Activated T-helper 2 cell treated with anti-CD3 and anti-CD28 coated beads, Interferon-gamma antibody, Interleukin-2, Interleukin-4, amounts not matched to agents 10 μg/mL and 5 μg/mL and 100 μg/mL, durations not matched to agents 14 hours and 24 hours and 36 hours (primary cell): ENCODE results near the gene AAMP. TPM values are rescaled to one million over a fixed set of nuclear protein-coding genes. Genes with fewer than 3 reads are reported as not detected.
"Not testable (repeated sequence)": the region's sequence is repeated elsewhere in the genome, so short reads cannot be mapped to it uniquely, and the experiment has no call there.

Source experiments
- DNase-seq: peaks from one replicate; pipeline ENCODE4 v3.0.0; 2021; ENCODE audit warnings: low spot score
- H3K27ac Mint-ChIP-seq: one replicate; pipeline ENCODE4 v1.8.0; 2021; ENCODE audit warnings: mixed read lengths
- H3K27me3 Mint-ChIP-seq: one replicate; pipeline ENCODE4 v1.8.0; 2021; ENCODE audit warnings: low read depth, mixed read lengths
- H3K36me3 Mint-ChIP-seq: one replicate; pipeline ENCODE4 v1.8.0; 2021; ENCODE audit warnings: low read depth, mixed read lengths
- H3K4me1 Mint-ChIP-seq: one replicate; pipeline ENCODE4 v1.8.0; 2021; ENCODE audit warnings: low read depth, mixed read lengths
- H3K4me3 Mint-ChIP-seq: one replicate; pipeline ENCODE4 v1.8.0; 2021; ENCODE audit warnings: low read depth, mild to moderate bottlenecking, moderate library complexity, mixed read lengths
- H3K9me3 Mint-ChIP-seq: one replicate; pipeline ENCODE4 v1.8.0; 2021; ENCODE audit warnings: mixed read lengths
- intact Hi-C: fragments of 100-400 bp; cut with micrococcal nuclease; formaldehyde crosslinking; loops from one replicate; pipeline ENCODE4 v1.15.1; 2023
- total RNA-seq: library from RNA; stranded (reverse); gene quantifications from 2 replicates; pipeline ENCODE4 v1.2.3, GENCODE V29; 2022

Gene AAMP, protein sequence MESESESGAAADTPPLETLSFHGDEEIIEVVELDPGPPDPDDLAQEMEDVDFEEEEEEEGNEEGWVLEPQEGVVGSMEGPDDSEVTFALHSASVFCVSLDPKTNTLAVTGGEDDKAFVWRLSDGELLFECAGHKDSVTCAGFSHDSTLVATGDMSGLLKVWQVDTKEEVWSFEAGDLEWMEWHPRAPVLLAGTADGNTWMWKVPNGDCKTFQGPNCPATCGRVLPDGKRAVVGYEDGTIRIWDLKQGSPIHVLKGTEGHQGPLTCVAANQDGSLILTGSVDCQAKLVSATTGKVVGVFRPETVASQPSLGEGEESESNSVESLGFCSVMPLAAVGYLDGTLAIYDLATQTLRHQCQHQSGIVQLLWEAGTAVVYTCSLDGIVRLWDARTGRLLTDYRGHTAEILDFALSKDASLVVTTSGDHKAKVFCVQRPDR
- total RNA-seq, result 82.4 and 82.9 TPM in 2 replicates

GRCh38 chr2:218269900-218270720 lies at the start of gene AAMP, which contains the start of gene PNKD:
TSS of gene AAMP (minus strand) at chr2:218270137. CDS start at chr2:218270086, 51 bp downstream.
TSS of gene PNKD (plus strand) at chr2:218270519. CDS start at chr2:218270536, 17 bp downstream.
- Mint-ChIP-seq H3K4me3 (peak within 1 kb of the TSS; percentile 94), H3K36me3 (peaks cover 41% of the 10 kb centered on the region), H3K27ac (peak within 1 kb of the TSS; percentile 93), H3K9me3 (no peaks in the 10 kb centered on the region), H3K27me3 (no peaks in the 10 kb centered on the region), H3K4me1 (peaks cover 20% of the 10 kb centered on the region)
- DNase-seq, result peak; percentile 100
- intact Hi-C loops, result loop anchor here (1.0 to 5.0 kb wide), 7 partner anchors 16 to 1117 kb away; partner anchors contain the start of genes ARPC2, CNOT9, DNPEP and USP37

DNA sequence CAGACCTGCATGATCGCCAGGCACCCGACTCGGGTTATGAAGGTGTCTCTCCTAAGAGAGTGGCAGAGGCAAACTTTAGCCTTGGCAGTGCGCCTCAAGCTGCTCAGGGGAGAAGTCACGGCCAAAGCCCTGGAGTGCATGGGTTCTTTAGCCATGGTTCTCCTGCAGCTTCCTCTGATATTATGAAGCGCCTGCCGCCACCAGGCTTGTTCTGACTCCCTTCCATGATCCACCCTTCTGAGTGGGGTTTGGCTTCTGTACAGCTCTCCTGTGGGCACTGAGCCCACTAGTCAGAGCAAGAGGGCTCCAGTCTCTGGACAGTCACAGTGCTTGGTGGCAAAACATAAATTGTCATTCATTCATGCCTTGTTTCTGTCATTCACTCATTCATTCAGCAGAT lies 48.3 kb upstream of the AAMP start:
- intact Hi-C loops, result no loop called here
- Mint-ChIP-seq H3K27ac (no peak overlapping the region), H3K4me1 (peaks cover 23% of the 10 kb centered on the region), H3K9me3 (no peaks in the 10 kb centered on the region), H3K4me3 (no peak overlapping the region), H3K36me3 (no peaks in the 10 kb centered on the region), H3K27me3 (peaks cover 3% of the 10 kb centered on the region)
- DNase-seq, result no peak

DNA sequence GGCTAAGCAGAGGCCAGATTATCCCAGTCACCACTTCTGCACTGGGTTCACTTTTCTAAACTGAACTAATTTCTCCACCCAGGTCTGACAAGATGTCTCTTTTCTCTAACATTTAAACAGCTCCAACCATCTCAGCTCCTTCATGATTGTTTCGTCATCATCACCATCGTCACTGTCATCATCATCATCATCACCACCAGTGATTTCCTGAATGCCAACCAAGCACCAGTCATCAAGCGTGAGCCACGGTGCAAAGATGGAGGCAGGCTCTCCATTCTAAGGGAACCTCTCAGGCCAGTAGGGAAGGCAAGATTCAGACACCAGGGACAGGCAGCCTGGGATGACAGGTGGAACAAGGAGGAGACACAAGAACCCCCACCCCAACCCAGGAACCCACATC lies 47.9 kb upstream of the AAMP start:
- Mint-ChIP-seq H3K27me3 (peaks cover 3% of the 10 kb centered on the region), H3K9me3 (no peaks in the 10 kb centered on the region), H3K4me1 (peaks cover 23% of the 10 kb centered on the region), H3K36me3 (no peaks in the 10 kb centered on the region), H3K4me3 (no peak overlapping the region), H3K27ac (no peak overlapping the region)
- DNase-seq, result no peak
- intact Hi-C loops, result loop anchor here (2.0 kb wide), 1 partner anchor 47 kb away; the partner anchor contains the start of genes AAMP and PNKD

- intact Hi-C loops, result loop anchor here (2.0 kb wide), 1 partner anchor 46 kb away; the partner anchor contains the start of genes AAMP and PNKD
- H3K27ac Mint-ChIP-seq, result no peak overlapping the region
Measured at GRCh38 chr2:218317303-218317630, 47.3 kb upstream of the AAMP start.

DNA sequence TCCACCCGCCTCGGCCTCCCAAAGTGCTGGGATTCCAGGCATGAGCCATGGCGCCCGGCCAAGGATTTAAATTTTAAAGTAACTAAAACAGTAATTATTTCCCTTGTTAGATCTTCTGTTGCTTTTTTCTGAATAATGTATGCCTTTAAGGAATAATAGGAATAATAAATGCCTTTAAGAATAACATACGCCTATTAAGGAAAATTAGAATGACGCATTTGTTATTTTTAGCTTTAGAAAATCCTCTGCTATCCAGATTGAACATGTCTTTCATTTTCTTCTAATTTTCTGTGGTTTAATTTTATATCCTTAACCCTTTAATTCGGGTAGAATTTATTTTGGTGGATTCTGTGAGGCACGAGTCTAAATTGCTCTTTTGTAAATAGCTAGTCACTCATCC lies 45.5 kb upstream of the AAMP start:
- Mint-ChIP-seq H3K4me3 (no peak overlapping the region), H3K9me3 (no peaks in the 10 kb centered on the region), H3K4me1 (peaks cover 20% of the 10 kb centered on the region), H3K36me3 (no peaks in the 10 kb centered on the region), H3K27me3 (no peaks in the 10 kb centered on the region), H3K27ac (no peak overlapping the region)
- intact Hi-C loops, result no loop called here
- DNase-seq, result no peak

More at GRCh38 chr2:218317303-218317630, 47.3 kb upstream of the AAMP start:
- H3K4me3 Mint-ChIP-seq, result no peak overlapping the region
- H3K36me3 Mint-ChIP-seq, result no peaks in the 10 kb centered on the region
- H3K9me3 Mint-ChIP-seq, result no peaks in the 10 kb centered on the region
- peaks cover 20% of the 10 kb centered on the region for H3K4me1 Mint-ChIP-seq
- no peaks in the 10 kb centered on the region for H3K27me3 Mint-ChIP-seq
- no peak for DNase-seq

- H3K36me3 Mint-ChIP-seq, H3K4me3 Mint-ChIP-seq, H3K27ac Mint-ChIP-seq, intact Hi-C loops, DNase-seq, H3K27me3 Mint-ChIP-seq, H3K9me3 Mint-ChIP-seq: not testable (repeated sequence)
- H3K4me1 Mint-ChIP-seq, result peaks cover 20% of the 10 kb centered on the region
Measured at GRCh38 chr2:218314764-218315163, 44.8 kb upstream of the AAMP start.

DNA sequence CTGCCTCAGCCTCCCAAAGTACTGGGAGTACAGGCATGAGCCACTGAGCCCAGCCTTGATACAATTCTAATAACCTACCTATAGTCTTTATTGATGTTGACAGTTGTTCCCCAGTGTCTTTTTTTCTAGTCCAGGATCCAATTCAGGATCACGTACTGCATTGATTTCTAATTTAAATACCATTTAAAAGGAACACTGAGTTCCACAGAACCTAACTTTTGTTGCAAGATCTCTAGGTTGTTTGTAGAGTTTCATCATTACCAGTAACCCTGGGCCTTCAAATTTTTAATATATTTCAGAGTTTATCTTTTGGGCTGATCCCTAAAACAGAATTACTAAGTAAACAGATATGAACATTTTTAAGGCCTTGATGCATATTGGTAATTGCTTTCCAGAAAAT lies 43.4 kb upstream of the AAMP start:
- Mint-ChIP-seq H3K27ac (no peak overlapping the region), H3K9me3 (no peaks in the 10 kb centered on the region), H3K27me3 (peaks cover 2% of the 10 kb centered on the region), H3K4me3 (no peak overlapping the region), H3K4me1 (peaks cover 20% of the 10 kb centered on the region), H3K36me3 (no peaks in the 10 kb centered on the region)
- DNase-seq, result no peak
- intact Hi-C loops, result no loop called here

DNA sequence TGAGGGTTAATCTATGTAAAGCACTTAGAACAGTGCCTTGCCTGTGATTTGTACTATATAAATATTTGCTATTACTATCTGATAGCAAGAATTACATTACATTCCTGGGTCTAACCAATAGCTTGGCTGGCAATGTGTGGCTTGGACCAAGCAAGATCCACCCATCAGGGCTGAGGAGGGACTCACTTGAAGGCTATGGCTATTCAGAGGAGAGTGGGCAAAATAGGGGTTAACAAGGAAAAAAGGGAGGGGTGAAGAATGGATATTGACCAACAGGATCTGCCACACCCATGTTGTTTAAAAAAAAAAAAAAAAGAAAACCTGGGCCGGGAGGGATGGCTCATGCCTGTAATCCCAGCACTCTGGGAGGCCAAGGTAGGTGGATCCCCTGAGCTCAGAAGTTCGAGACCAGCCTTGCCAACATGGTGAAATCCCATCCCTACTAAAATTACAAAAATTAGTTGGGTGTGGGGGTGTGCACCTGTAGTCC lies 42.4 kb upstream of the AAMP start:
- Mint-ChIP-seq H3K4me3 (no peak overlapping the region), H3K4me1 (peaks cover 18% of the 10 kb centered on the region), H3K27ac (no peak overlapping the region), H3K9me3 (no peaks in the 10 kb centered on the region), H3K36me3 (no peaks in the 10 kb centered on the region), H3K27me3 (peaks cover 2% of the 10 kb centered on the region)
- no peak for DNase-seq
- intact Hi-C loops, result no loop called here

- H3K9me3 Mint-ChIP-seq, H3K36me3 Mint-ChIP-seq, H3K27ac Mint-ChIP-seq, intact Hi-C loops, H3K4me3 Mint-ChIP-seq, H3K27me3 Mint-ChIP-seq, DNase-seq: not testable (repeated sequence)
- H3K4me1 Mint-ChIP-seq, result peaks cover 13% of the 10 kb centered on the region
Measured at GRCh38 chr2:218311541-218312266, 41.8 kb upstream of the AAMP start.

DNA sequence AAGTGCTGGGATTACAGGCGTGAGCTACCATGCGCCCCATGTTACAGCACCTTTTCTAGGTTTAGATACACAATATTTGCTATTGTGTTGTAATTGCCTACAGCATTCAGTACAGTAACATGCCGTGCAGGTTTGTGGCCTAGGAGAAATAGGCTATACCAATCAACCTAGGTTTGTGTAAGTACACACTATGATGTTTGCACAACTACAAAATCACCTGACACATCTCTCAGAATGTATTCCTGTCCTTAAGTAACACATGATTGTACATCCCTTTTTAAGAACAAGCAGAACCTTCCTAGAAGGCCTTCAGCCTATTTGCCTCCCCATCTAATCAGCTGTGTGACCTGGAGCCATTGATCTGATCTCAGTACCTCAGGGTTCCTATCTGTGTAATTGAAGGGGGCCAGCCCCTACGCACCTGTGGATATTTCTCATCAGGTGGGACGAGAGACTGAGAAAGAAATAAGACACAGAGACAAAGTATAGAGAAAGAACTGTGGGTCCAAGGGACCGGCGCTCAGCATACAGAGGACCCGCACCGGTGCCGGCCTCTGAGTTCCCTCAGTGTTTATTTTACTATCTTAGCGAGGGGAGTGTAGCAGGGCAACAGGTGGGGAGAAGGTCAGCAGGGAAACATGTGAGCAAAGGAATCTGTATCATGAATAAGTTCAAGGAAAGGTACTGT lies 41.1 kb upstream of the AAMP start:
- intact Hi-C loops, result no loop called here
- H3K36me3 Mint-ChIP-seq, result no peaks in the 10 kb centered on the region
- peaks cover 2% of the 10 kb centered on the region for H3K27me3 Mint-ChIP-seq
- H3K27ac Mint-ChIP-seq, result no peak overlapping the region
- no peak for DNase-seq
- peaks cover 8% of the 10 kb centered on the region for H3K4me1 Mint-ChIP-seq
- no peaks in the 10 kb centered on the region for H3K9me3 Mint-ChIP-seq
- H3K4me3 Mint-ChIP-seq, result no peak overlapping the region

DNA sequence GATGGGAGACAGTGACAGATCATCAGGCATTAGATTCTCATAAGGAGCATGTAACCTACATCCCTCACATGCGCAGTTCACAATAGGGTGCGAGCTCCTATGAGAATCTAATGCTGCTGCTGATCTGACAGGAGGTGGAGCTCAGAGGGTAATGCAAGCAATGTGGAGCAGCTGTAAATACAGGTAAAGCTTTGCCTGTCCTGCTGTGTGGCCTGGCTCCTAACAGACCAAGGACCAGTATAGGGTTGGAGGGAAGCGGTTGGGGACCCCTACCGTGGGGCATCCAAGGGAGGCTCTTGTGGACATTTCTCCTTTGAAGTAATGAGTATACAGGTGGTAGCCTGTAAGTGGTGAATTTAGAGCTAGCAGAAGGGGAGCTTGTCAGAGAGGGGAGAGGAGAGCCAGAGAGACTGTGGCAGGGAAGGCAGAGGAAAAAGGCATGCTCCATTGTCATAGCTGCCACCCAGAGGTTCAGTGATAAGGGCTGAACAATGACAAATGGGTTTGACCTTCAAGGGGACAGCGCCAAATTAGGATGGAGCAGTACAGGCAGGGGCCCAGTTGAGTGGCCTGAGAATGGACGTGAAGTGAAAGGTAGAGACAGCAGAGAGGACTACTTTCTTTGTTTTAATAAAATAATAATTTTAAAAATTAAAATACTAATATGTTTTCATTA lies 37.6 kb upstream of the AAMP start:
- no peaks in the 10 kb centered on the region for H3K9me3 Mint-ChIP-seq
- no peak overlapping the region for H3K4me3 Mint-ChIP-seq
- intact Hi-C loops, result no loop called here
- no peaks in the 10 kb centered on the region for H3K36me3 Mint-ChIP-seq
- H3K27me3 Mint-ChIP-seq, result peaks cover 2% of the 10 kb centered on the region
- H3K4me1 Mint-ChIP-seq, result peaks cover 3% of the 10 kb centered on the region
- no peak overlapping the region for H3K27ac Mint-ChIP-seq
- DNase-seq, result no peak
